ENCODE measurements around the gene TSPAN18. TPM values are rescaled to one million over a fixed set of nuclear protein-coding genes. Genes with fewer than 3 reads are reported as not detected.

TSPAN18 gene
- total and polyA plus RNA-seq, 2 experiments from 2014 or later: 0.20 to 0.54 TPM

GRCh38 chr11:44752713-44753112, 26.0 kb downstream of the TSPAN18 start:
- Histone ChIP-seq H3K4me1 (ENCODE audit: insufficient read depth) (0 out of 2 replicates have a peak, but pooled peaks cover 3% of the 10 kb centered on the region), H3K9ac (no peak overlapping the region), H3K27me3 (replicated peaks; ENCODE audit: insufficient read depth) (peaks cover 48% of the 10 kb centered on the region), H3K27ac (no peak overlapping the region), H3K4me2 (ENCODE audit: unreplicated experiment) (no peak overlapping the region), H3F3A (ENCODE audit: insufficient read depth) (no peaks in the 10 kb centered on the region; the same call in 1 of the 2 replicates), H3K79me2 (ENCODE audit: insufficient read depth) (no peaks in the 10 kb centered on the region), H3K36me3 (ENCODE audit: low read depth) (no peaks in the 10 kb centered on the region), H3K9me3 (ENCODE audit: low read depth) (no peaks in the 10 kb centered on the region), H3K9me2 (ENCODE audit: insufficient read depth) (no peaks in the 10 kb centered on the region), H4K20me1 (ENCODE audit: insufficient read depth) (no peaks in the 10 kb centered on the region), H3K4me3 (no peak overlapping the region), H2AFZ (no peak overlapping the region)
- in situ Hi-C loops (cut with MboI): no loop called here
- 65 to 69% methylated on average over 1 of the region's 1 CpG for WGBS, 2 experiments (ENCODE audit: low coverage in 1 of 2, low lambda C conversion rate in 2 of 2, missing lambda C conversion rate in 2 of 2)
- no peak for TF ChIP-seq EZH2 (IDR thresholded peaks at IDR 0.05; ENCODE audit: insufficient read depth, poor library complexity, severe bottlenecking)
- no peak for TF ChIP-seq EZH2phosphoT487 (IDR thresholded peaks at IDR 0.05; ENCODE audit: insufficient read depth, low read depth)
- DNase-seq: no peak

GRCh38 chr11:44753961-44754645, 27.3 kb downstream of the TSPAN18 start:
- WGBS, 2 experiments (ENCODE audit: low coverage in 1 of 2, low lambda C conversion rate in 2 of 2, missing lambda C conversion rate in 2 of 2): 27 to 30% methylated on average over 8 of the region's 8 CpGs
- in situ Hi-C loops (cut with MboI): no loop called here
- no peak for TF ChIP-seq EZH2 (IDR thresholded peaks at IDR 0.05; ENCODE audit: insufficient read depth, poor library complexity, severe bottlenecking)
- TF ChIP-seq EZH2phosphoT487 (IDR thresholded peaks at IDR 0.05; ENCODE audit: insufficient read depth, low read depth): no peak

GRCh38 chr11:44754876-44755555, 28.3 kb downstream of the TSPAN18 start:
- peak overlapping the region; percentile 1 for H3K4me2 ChIP-seq (ENCODE audit: unreplicated experiment)
- H3K4me1 ChIP-seq (ENCODE audit: insufficient read depth): 0 out of 2 replicates have a peak, but pooled peaks cover 3% of the 10 kb centered on the region
- H3K9me2 ChIP-seq (ENCODE audit: insufficient read depth): no peaks in the 10 kb centered on the region
- no peaks in the 10 kb centered on the region for H3K79me2 ChIP-seq (ENCODE audit: insufficient read depth)
- TF ChIP-seq EZH2phosphoT487 (IDR thresholded peaks at IDR 0.05; ENCODE audit: insufficient read depth, low read depth) (no peak), EZH2 (IDR thresholded peaks at IDR 0.05; ENCODE audit: insufficient read depth, poor library complexity, severe bottlenecking) (no peak)
- no peaks in the 10 kb centered on the region for H3K9me3 ChIP-seq (ENCODE audit: low read depth)
- in situ Hi-C loops (cut with MboI): no loop called here
- no peak overlapping the region for H3K9ac ChIP-seq
- no peak for DNase-seq
- WGBS, 2 experiments (ENCODE audit: low coverage in 1 of 2, low lambda C conversion rate in 2 of 2, missing lambda C conversion rate in 2 of 2): 13 to 21% methylated on average over 9 of the region's 9 CpGs
- H3K36me3 ChIP-seq (ENCODE audit: low read depth): no peaks in the 10 kb centered on the region
- H4K20me1 ChIP-seq (ENCODE audit: insufficient read depth): no peaks in the 10 kb centered on the region
- H2AFZ ChIP-seq: no peak overlapping the region
- peaks cover 37% of the 10 kb centered on the region for H3K27me3 ChIP-seq (replicated peaks; ENCODE audit: insufficient read depth)
- H3K4me3 ChIP-seq: no peak overlapping the region
- no peak overlapping the region for H3K27ac ChIP-seq
- H3F3A ChIP-seq (ENCODE audit: insufficient read depth): peaks cover under 1% of the 10 kb centered on the region

More at GRCh38 chr11:44753961-44754645, 27.3 kb downstream of the TSPAN18 start:
- Histone ChIP-seq H3F3A (ENCODE audit: insufficient read depth) (no peaks in the 10 kb centered on the region; the same call in 1 of the 2 replicates), H4K20me1 (ENCODE audit: insufficient read depth) (no peaks in the 10 kb centered on the region), H3K9me2 (ENCODE audit: insufficient read depth) (no peaks in the 10 kb centered on the region), H3K4me2 (ENCODE audit: unreplicated experiment) (no peak overlapping the region), H3K79me2 (ENCODE audit: insufficient read depth) (no peaks in the 10 kb centered on the region), H3K9me3 (ENCODE audit: low read depth) (no peaks in the 10 kb centered on the region), H3K4me3 (no peak overlapping the region), H3K27ac (no peak overlapping the region), H3K27me3 (replicated peaks; ENCODE audit: insufficient read depth) (peaks cover 40% of the 10 kb centered on the region), H3K36me3 (ENCODE audit: low read depth) (no peaks in the 10 kb centered on the region), H2AFZ (no peak overlapping the region), H3K9ac (no peak overlapping the region), H3K4me1 (ENCODE audit: insufficient read depth) (0 out of 2 replicates have a peak, but pooled peaks cover 3% of the 10 kb centered on the region)
- DNase-seq: no peak

- Histone ChIP-seq H3K79me2 (ENCODE audit: insufficient read depth) (no peaks in the 10 kb centered on the region), H2AFZ (no peak overlapping the region), H3K9me2 (ENCODE audit: insufficient read depth) (no peaks in the 10 kb centered on the region), H4K20me1 (ENCODE audit: insufficient read depth) (no peaks in the 10 kb centered on the region), H3K9me3 (ENCODE audit: low read depth) (no peaks in the 10 kb centered on the region), H3K27ac (no peak overlapping the region), H3K36me3 (ENCODE audit: low read depth) (no peaks in the 10 kb centered on the region), H3K4me3 (no peak overlapping the region), H3F3A (ENCODE audit: insufficient read depth) (peaks cover 8% of the 10 kb centered on the region), H3K9ac (no peak overlapping the region), H3K4me1 (ENCODE audit: insufficient read depth) (peaks cover 10% of the 10 kb centered on the region), H3K4me2 (ENCODE audit: unreplicated experiment) (peak overlapping the region; percentile 1), H3K27me3 (replicated peaks; ENCODE audit: insufficient read depth) (peaks cover 37% of the 10 kb centered on the region)
- WGBS, 2 experiments (ENCODE audit: low coverage in 1 of 2, low lambda C conversion rate in 2 of 2, missing lambda C conversion rate in 2 of 2): 2 to 4% methylated on average over 7 of the region's 7 CpGs
- no peak for TF ChIP-seq EZH2 (IDR thresholded peaks at IDR 0.05; ENCODE audit: insufficient read depth, poor library complexity, severe bottlenecking)
- no peak for TF ChIP-seq EZH2phosphoT487 (IDR thresholded peaks at IDR 0.05; ENCODE audit: insufficient read depth, low read depth)
- in situ Hi-C loops (cut with MboI): no loop called here
- peak; percentile 69 for DNase-seq
Observed at GRCh38 chr11:44755556-44756523, 29.1 kb downstream of the TSPAN18 start.

Data from GM23248 (cell line).